DOHH2 (cell line): ENCODE results near the gene INPP4A.

Source experiments
- H3F3A ChIP-seq: fragments of 200-600 bp; sonication (generic), shearing (Covaris generic); 2 replicates; pipeline ENCODE4 v1.6.0; 2016; ENCODE audit warnings: antibody characterized with exemption, mild to moderate bottlenecking; ENCODE audit not compliant: control insufficient read depth, insufficient read depth
- H3K27ac ChIP-seq: fragments of 200-600 bp; sonication (generic); 2 replicates; pipeline ENCODE4 v1.5.1; 2014; ENCODE audit warnings: low read depth, mild to moderate bottlenecking, low read length, moderate library complexity
- H3K27me3 ChIP-seq: fragments of 200-600 bp; sonication (generic); 2 replicates; pipeline ENCODE4 v1.6.1; 2014; ENCODE audit warnings: mild to moderate bottlenecking, low read length, mixed read lengths; ENCODE audit not compliant: control insufficient read depth
- H3K36me3 ChIP-seq: fragments of 200-600 bp; sonication (generic); 2 replicates; pipeline ENCODE4 v1.6.1; 2014; ENCODE audit warnings: mild to moderate bottlenecking, low read length, moderate library complexity, mixed read lengths; ENCODE audit not compliant: control insufficient read depth
- H3K4me1 ChIP-seq: fragments of 200-600 bp; sonication (generic); 2 replicates; pipeline ENCODE4 v1.6.1; 2014; ENCODE audit warnings: mild to moderate bottlenecking, low read length, mixed read lengths; ENCODE audit not compliant: control insufficient read depth
- H3K4me2 ChIP-seq: fragments of 200-600 bp; sonication (generic); 2 replicates; pipeline ENCODE4 v1.6.0; 2014; ENCODE audit warnings: mild to moderate bottlenecking, low read length, moderate library complexity
- H3K4me3 ChIP-seq: fragments of 200-600 bp; sonication (generic); 2 replicates; pipeline ENCODE4 v1.5.1; 2014; ENCODE audit warnings: mild to moderate bottlenecking, low read length, mixed read lengths
- H3K79me2 ChIP-seq: fragments of 200-600 bp; sonication (generic); 2 replicates; pipeline ENCODE4 v1.6.1; 2014; ENCODE audit warnings: mild to moderate bottlenecking, low read length, mixed read lengths; ENCODE audit not compliant: control insufficient read depth
- H3K9me2 ChIP-seq: fragments of 200-600 bp; sonication (generic); replicated peaks from 2 replicates; pipeline ENCODE4 v1.6.1; 2014; ENCODE audit warnings: mild to moderate bottlenecking, low read length, mixed read lengths; ENCODE audit not compliant: control insufficient read depth
- H3K9me3 ChIP-seq: fragments of 200-600 bp; sonication (generic); 2 replicates; pipeline ENCODE4 v1.6.1; 2014; ENCODE audit warnings: antibody characterized with exemption, low read length, mixed read lengths; ENCODE audit not compliant: control insufficient read depth, insufficient read depth
- H4K20me1 ChIP-seq: fragments of 200-600 bp; sonication (generic); 2 replicates; pipeline ENCODE4 v1.6.0; 2014; ENCODE audit warnings: low read depth, mild to moderate bottlenecking, antibody characterized with exemption, low read length, moderate library complexity; ENCODE audit not compliant: control insufficient read depth, insufficient read depth
- CTCF ChIP-seq: fragments of 200-600 bp; sonication (generic); IDR thresholded peaks from one replicate; pipeline ENCODE4 v1.5.1; 2014; ENCODE audit warnings: antibody characterized with exemption, mild to moderate bottlenecking, low read depth, low read length; ENCODE audit not compliant: poor library complexity, severe bottlenecking
- EZH2phosphoT487 ChIP-seq: fragments of 200-600 bp; sonication (generic); IDR thresholded peaks from 2 replicates; pipeline ENCODE4 v1.6.1; 2017; ENCODE audit warnings: borderline replicate concordance, mild to moderate bottlenecking, antibody characterized with exemption, low read length, moderate library complexity, mixed read lengths

The INPP4A gene

GRCh38 chr2:98552499-98553179 is 108.0 kb downstream of the INPP4A start:
- Histone ChIP-seq H4K20me1 (no peaks in the 10 kb centered on the region), H3K36me3 (peaks cover 14% of the 10 kb centered on the region), H3K27me3 (no peaks in the 10 kb centered on the region), H3K4me2 (no peak overlapping the region), H3K4me1 (peaks cover 51% of the 10 kb centered on the region), H3K9me2 (no peaks in the 10 kb centered on the region), H3K79me2 (no peaks in the 10 kb centered on the region), H3F3A (no peaks in the 10 kb centered on the region), H3K4me3 (no peak overlapping the region), H3K9me3 (no peaks in the 10 kb centered on the region), H3K27ac (no peak overlapping the region)
- TF ChIP-seq CTCF, result no peak
- no peak for TF ChIP-seq EZH2phosphoT487

GRCh38 chr2:98554116-98554861 is 109.6 kb downstream of the INPP4A start:
- Histone ChIP-seq H3F3A (no peaks in the 10 kb centered on the region), H3K27ac (0 out of 2 replicates have a peak overlapping the region, but pooled peaks have one; percentile 10), H3K79me2 (no peaks in the 10 kb centered on the region), H3K36me3 (peaks cover 14% of the 10 kb centered on the region), H3K9me3 (no peaks in the 10 kb centered on the region), H3K9me2 (no peaks in the 10 kb centered on the region), H4K20me1 (no peaks in the 10 kb centered on the region), H3K4me1 (peaks cover 48% of the 10 kb centered on the region), H3K4me2 (peak overlapping the region; percentile 28), H3K27me3 (no peaks in the 10 kb centered on the region), H3K4me3 (no peak overlapping the region)
- TF ChIP-seq CTCF, result no peak
- no peak for TF ChIP-seq EZH2phosphoT487

DNA sequence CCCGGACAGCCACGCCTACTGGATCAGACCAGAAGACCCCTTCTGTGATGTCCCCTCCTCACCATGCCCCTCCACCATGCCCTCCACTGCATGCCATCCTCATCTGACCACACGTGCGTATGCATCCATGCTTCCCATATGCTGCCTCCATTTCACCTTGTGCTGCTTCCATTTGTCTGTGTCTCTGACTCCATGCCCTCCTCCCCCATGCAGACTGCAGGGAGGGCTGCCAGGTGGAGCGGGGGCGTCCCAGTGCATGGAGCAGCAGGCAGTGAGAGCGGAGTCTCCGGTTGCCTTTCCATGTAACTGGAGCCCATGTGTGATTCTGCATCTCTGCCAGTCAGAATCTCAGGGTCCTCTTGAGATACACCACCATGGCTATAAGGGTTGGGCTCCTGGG is 111.0 kb downstream of the INPP4A start:
- Histone ChIP-seq H4K20me1 (no peaks in the 10 kb centered on the region), H3K27ac (no peak overlapping the region), H3K27me3 (no peaks in the 10 kb centered on the region), H3K4me2 (no peak overlapping the region), H3K4me3 (no peak overlapping the region), H3K36me3 (peaks cover 14% of the 10 kb centered on the region), H3K79me2 (no peaks in the 10 kb centered on the region), H3K9me3 (no peaks in the 10 kb centered on the region), H3K9me2 (no peaks in the 10 kb centered on the region), H3K4me1 (peaks cover 50% of the 10 kb centered on the region), H3F3A (no peaks in the 10 kb centered on the region)
- no peak for TF ChIP-seq CTCF
- TF ChIP-seq EZH2phosphoT487, result no peak
